Liver (tissue), 9 donors: ENCODE results near the gene CTNNA1. TPM values are rescaled to one million over a fixed set of nuclear protein-coding genes. Genes with fewer than 3 reads are reported as not detected.

Experiments
- DNase-seq: peaks from one replicate; pipeline ENCODE4 v3.0.0-alpha.2; 2017; ENCODE audit warnings: low spot score
- H3K27ac ChIP-seq, 2 donors: one replicate each; pipeline ENCODE4 v1.7.0; 2013; ENCODE audit warnings: inconsistent platforms in 2 of 2, low read length in 2 of 2, control low read depth in 1 of 2, low read depth in 1 of 2, mild to moderate bottlenecking in 1 of 2
- H3K27me3 ChIP-seq, 4 donors: one replicate each; pipeline versions ENCODE4 v1.6.1 to v1.7.0; 2013; ENCODE audit warnings: low read length in 3 of 4, inconsistent platforms in 1 of 4, mild to moderate bottlenecking in 1 of 4, moderate library complexity in 1 of 4; ENCODE audit not compliant: control insufficient read depth in 4 of 4, insufficient read depth in 4 of 4
- H3K36me3 ChIP-seq, 4 donors: one replicate each; pipeline versions ENCODE4 v1.6.1 to v1.7.0; 2013; ENCODE audit warnings: low read length in 3 of 4, mild to moderate bottlenecking in 3 of 4, low read depth in 1 of 4, moderate library complexity in 1 of 4; ENCODE audit not compliant: control insufficient read depth in 4 of 4, insufficient read depth in 3 of 4
- H3K4me1 ChIP-seq, 4 donors: one replicate each; pipeline versions ENCODE4 v1.6.1 to v1.7.0; 2013; ENCODE audit warnings: low read length in 3 of 4, mild to moderate bottlenecking in 3 of 4, moderate library complexity in 1 of 4; ENCODE audit not compliant: control insufficient read depth in 4 of 4, insufficient read depth in 4 of 4
- H3K4me3 ChIP-seq, 3 donors: one replicate each; pipeline versions ENCODE4 v1.6.1 to v1.7.0; 2013; ENCODE audit warnings: low read length in 3 of 3, control low read depth in 1 of 3, low read depth in 1 of 3, mild to moderate bottlenecking in 1 of 3
- H3K9ac ChIP-seq, 2 donors: one replicate each; pipeline ENCODE4 v1.7.0; 2013; ENCODE audit warnings: low read length in 2 of 2, mild to moderate bottlenecking in 2 of 2, moderate library complexity in 2 of 2, control low read depth in 1 of 2, low read depth in 1 of 2
- H3K9me3 ChIP-seq, 4 donors: one replicate each; pipeline versions ENCODE4 v1.6.1 to v1.7.0; 2013; ENCODE audit warnings: low read length in 3 of 4; ENCODE audit not compliant: control insufficient read depth in 4 of 4
- ATF3 ChIP-seq: IDR thresholded peaks from 2 replicates; pipeline ENCODE4 v1.6.1; 2016; ENCODE audit warnings: antibody characterized with exemption
- EGR1 ChIP-seq, 2 donors: IDR thresholded peaks; 2 replicates each; pipeline ENCODE4 v1.6.1; 2016 to 2018; ENCODE audit warnings: antibody characterized with exemption in 2 of 2, low read depth in 2 of 2
- FOXA1 ChIP-seq: IDR thresholded peaks from 2 replicates; pipeline ENCODE4 v1.6.1; 2016; ENCODE audit warnings: antibody characterized with exemption
- FOXA2 ChIP-seq: IDR thresholded peaks from 2 replicates; pipeline ENCODE4 v1.6.1; 2016; ENCODE audit warnings: antibody characterized with exemption
- GABPA ChIP-seq, 2 donors: IDR thresholded peaks in 1 of 2; conservative IDR thresholded peaks in 1 of 2; 2 replicates each; pipeline ENCODE4 v1.6.1; 2016; ENCODE audit warnings: antibody characterized with exemption in 2 of 2, mild to moderate bottlenecking in 1 of 2, moderate library complexity in 1 of 2
- HNF4A ChIP-seq, 2 donors: conservative IDR thresholded peaks; 2 replicates each; pipeline ENCODE4 v1.6.1; 2016; ENCODE audit warnings: antibody characterized with exemption in 2 of 2, mild to moderate bottlenecking in 2 of 2
- HNF4G ChIP-seq: IDR thresholded peaks from 2 replicates; pipeline ENCODE4 v1.6.1; 2016; ENCODE audit warnings: antibody characterized with exemption
- JUND ChIP-seq, 2 donors: IDR thresholded peaks; 2 replicates each; pipeline ENCODE4 v1.6.1; 2016; ENCODE audit warnings: antibody characterized with exemption in 2 of 2
- NR2F2 ChIP-seq: IDR thresholded peaks from 2 replicates; pipeline ENCODE4 v1.6.1; 2016; ENCODE audit warnings: antibody characterized with exemption
- RAD21 ChIP-seq, 2 donors: IDR thresholded peaks; 2 replicates each; pipeline ENCODE4 v1.6.1; 2016; ENCODE audit warnings: antibody characterized with exemption in 2 of 2, mild to moderate bottlenecking in 2 of 2
- RXRA ChIP-seq, 2 donors: IDR thresholded peaks; 2 replicates each; pipeline ENCODE4 v1.6.1; 2017 to 2018; ENCODE audit warnings: antibody characterized with exemption in 2 of 2, mild to moderate bottlenecking in 1 of 2
- SP1 ChIP-seq: IDR thresholded peaks from 2 replicates; pipeline ENCODE4 v1.6.1; 2018; ENCODE audit warnings: antibody characterized with exemption, mild to moderate bottlenecking
- TAF1 ChIP-seq: conservative IDR thresholded peaks from 2 replicates; pipeline ENCODE4 v1.6.1; 2016; ENCODE audit warnings: antibody characterized with exemption, mild to moderate bottlenecking
- YY1 ChIP-seq: IDR thresholded peaks from 2 replicates; pipeline ENCODE4 v1.6.1; 2016; ENCODE audit warnings: antibody characterized with exemption, mild to moderate bottlenecking
- WGBS: extraction: QIAGEN DNeasy Blood & Tissue Kit; methylation state at CpG from one replicate; pipeline ENCODE4 v1.1.7; 2013; 5-methylcytosine and 5-hydroxymethylcytosine counted together
- polyA plus RNA-seq, 2 donors: library from polyadenylated mRNA; stranded (reverse) in 1 of 2; unstranded in 1 of 2; fragments of 200-250 nt in 1 of 2; fragments of >200 nt in 1 of 2; fragmentation: Nextera tagmentation in 1 of 2; extraction: Ambion mirVana in 1 of 2; gene quantifications; one replicate each; pipeline versions ENCODE4 v1.2.1 to v1.2.3, GENCODE V29; 2013 to 2015
- total RNA-seq, 2 donors: library from RNA; depleted of rRNA; stranded (reverse); fragments of >200 nt; gene quantifications; one replicate each; pipeline ENCODE4 v1.2.3, GENCODE V29; 2014
- TF ChIP-seq, protein P1 (sequence below): IDR thresholded peaks from 2 replicates; pipeline ENCODE4 v1.6.1; 2016; ENCODE audit warnings: antibody characterized with exemption
- TF ChIP-seq, protein P2 (sequence below): fragments of 150-350 bp; IDR thresholded peaks from 2 replicates; pipeline ENCODE4 v1.5.1; 2017; ENCODE audit warnings: improper control_type of control experiment, low read depth, low read length; ENCODE audit not compliant: missing input control
- TF ChIP-seq, protein P3 (sequence below): IDR thresholded peaks from 2 replicates; pipeline ENCODE4 v1.6.1; 2016; ENCODE audit warnings: antibody characterized with exemption
- TF ChIP-seq, protein P4 (sequence below): IDR thresholded peaks from 2 replicates; pipeline ENCODE4 v1.6.1; 2016; ENCODE audit warnings: antibody characterized with exemption, mild to moderate bottlenecking
- donor health status: healthy.
- donor health status: healthy.
- donor health status: healthy.
- donor health status: healthy.
- donor health status: healthy.

CTNNA1 gene
- total and polyA plus RNA-seq, 4 donors, result 39.9 to 150 (median 103) TPM

DNA sequence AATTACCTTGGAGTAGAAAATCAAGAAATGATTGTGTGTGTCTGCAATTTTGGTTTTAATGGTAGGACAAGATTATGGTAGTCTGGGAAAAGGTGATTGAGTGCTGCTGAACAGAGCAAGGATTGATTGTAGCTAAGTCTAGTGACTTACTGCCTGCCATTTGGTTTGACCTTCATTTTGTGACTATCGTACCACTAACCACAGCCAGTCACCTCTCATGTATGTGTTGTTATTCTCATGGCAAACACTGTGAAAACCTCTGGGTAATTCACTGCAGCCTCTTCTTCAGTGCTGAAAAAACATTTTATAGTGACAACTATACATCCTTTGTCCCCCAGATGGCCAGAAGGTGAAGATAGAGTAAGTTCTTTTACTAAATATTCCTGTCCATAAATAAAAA is 37.5 kb downstream of the CTNNA1 start:
- no peaks in the 10 kb centered on the region for H3K9me3 ChIP-seq
- no peak overlapping the region for H3K27ac ChIP-seq
- H3K9ac ChIP-seq, result no peak overlapping the region
- WGBS, result 83% methylated on average over 1 of the region's 1 CpG
- DNase-seq, result no peak
- H3K4me1 ChIP-seq, result no peaks in the 10 kb centered on the region
- no peaks in the 10 kb centered on the region for H3K36me3 ChIP-seq
- no peak for TF ChIP-seq RXRA (IDR thresholded peaks at IDR 0.05)
- no peak for TF ChIP-seq ATF3
- TF ChIP-seq TAF1, result no peak
- TF ChIP-seq RAD21 (IDR thresholded peaks at IDR 0.05), result no peak
- no peak for TF ChIP-seq NR2F2
- no peak for TF ChIP-seq YY1
- no peak for TF ChIP-seq FOXA2
- TF ChIP-seq, protein P1, sequence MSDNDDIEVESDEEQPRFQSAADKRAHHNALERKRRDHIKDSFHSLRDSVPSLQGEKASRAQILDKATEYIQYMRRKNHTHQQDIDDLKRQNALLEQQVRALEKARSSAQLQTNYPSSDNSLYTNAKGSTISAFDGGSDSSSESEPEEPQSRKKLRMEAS, result no peak
- TF ChIP-seq, protein P2, sequence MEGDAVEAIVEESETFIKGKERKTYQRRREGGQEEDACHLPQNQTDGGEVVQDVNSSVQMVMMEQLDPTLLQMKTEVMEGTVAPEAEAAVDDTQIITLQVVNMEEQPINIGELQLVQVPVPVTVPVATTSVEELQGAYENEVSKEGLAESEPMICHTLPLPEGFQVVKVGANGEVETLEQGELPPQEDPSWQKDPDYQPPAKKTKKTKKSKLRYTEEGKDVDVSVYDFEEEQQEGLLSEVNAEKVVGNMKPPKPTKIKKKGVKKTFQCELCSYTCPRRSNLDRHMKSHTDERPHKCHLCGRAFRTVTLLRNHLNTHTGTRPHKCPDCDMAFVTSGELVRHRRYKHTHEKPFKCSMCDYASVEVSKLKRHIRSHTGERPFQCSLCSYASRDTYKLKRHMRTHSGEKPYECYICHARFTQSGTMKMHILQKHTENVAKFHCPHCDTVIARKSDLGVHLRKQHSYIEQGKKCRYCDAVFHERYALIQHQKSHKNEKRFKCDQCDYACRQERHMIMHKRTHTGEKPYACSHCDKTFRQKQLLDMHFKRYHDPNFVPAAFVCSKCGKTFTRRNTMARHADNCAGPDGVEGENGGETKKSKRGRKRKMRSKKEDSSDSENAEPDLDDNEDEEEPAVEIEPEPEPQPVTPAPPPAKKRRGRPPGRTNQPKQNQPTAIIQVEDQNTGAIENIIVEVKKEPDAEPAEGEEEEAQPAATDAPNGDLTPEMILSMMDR, result no peak
- TF ChIP-seq, protein P3, sequence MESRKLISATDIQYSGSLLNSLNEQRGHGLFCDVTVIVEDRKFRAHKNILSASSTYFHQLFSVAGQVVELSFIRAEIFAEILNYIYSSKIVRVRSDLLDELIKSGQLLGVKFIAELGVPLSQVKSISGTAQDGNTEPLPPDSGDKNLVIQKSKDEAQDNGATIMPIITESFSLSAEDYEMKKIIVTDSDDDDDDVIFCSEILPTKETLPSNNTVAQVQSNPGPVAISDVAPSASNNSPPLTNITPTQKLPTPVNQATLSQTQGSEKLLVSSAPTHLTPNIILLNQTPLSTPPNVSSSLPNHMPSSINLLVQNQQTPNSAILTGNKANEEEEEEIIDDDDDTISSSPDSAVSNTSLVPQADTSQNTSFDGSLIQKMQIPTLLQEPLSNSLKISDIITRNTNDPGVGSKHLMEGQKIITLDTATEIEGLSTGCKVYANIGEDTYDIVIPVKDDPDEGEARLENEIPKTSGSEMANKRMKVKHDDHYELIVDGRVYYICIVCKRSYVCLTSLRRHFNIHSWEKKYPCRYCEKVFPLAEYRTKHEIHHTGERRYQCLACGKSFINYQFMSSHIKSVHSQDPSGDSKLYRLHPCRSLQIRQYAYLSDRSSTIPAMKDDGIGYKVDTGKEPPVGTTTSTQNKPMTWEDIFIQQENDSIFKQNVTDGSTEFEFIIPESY, result no peak
- TF ChIP-seq JUND (IDR thresholded peaks at IDR 0.05), result no peak
- no peak for TF ChIP-seq GABPA (IDR thresholded peaks at IDR 0.05 in 1 of 2, conservative IDR thresholded peaks at IDR 0.05 in 1 of 2)
- TF ChIP-seq HNF4A (conservative IDR thresholded peaks at IDR 0.05), result no peak
- TF ChIP-seq EGR1 (IDR thresholded peaks at IDR 0.05; ENCODE audit: low read depth in 2 of 2), result no peak
- TF ChIP-seq HNF4G, result no peak
- no peak for TF ChIP-seq SP1
- no peak for TF ChIP-seq FOXA1
- TF ChIP-seq, protein P4, sequence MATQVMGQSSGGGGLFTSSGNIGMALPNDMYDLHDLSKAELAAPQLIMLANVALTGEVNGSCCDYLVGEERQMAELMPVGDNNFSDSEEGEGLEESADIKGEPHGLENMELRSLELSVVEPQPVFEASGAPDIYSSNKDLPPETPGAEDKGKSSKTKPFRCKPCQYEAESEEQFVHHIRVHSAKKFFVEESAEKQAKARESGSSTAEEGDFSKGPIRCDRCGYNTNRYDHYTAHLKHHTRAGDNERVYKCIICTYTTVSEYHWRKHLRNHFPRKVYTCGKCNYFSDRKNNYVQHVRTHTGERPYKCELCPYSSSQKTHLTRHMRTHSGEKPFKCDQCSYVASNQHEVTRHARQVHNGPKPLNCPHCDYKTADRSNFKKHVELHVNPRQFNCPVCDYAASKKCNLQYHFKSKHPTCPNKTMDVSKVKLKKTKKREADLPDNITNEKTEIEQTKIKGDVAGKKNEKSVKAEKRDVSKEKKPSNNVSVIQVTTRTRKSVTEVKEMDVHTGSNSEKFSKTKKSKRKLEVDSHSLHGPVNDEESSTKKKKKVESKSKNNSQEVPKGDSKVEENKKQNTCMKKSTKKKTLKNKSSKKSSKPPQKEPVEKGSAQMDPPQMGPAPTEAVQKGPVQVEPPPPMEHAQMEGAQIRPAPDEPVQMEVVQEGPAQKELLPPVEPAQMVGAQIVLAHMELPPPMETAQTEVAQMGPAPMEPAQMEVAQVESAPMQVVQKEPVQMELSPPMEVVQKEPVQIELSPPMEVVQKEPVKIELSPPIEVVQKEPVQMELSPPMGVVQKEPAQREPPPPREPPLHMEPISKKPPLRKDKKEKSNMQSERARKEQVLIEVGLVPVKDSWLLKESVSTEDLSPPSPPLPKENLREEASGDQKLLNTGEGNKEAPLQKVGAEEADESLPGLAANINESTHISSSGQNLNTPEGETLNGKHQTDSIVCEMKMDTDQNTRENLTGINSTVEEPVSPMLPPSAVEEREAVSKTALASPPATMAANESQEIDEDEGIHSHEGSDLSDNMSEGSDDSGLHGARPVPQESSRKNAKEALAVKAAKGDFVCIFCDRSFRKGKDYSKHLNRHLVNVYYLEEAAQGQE, result no peak
- no peaks in the 10 kb centered on the region for H3K27me3 ChIP-seq
- H3K4me3 ChIP-seq, result no peak overlapping the region
